Measurements from ENCODE around the gene OSTF1.

Gene OSTF1

DNA sequence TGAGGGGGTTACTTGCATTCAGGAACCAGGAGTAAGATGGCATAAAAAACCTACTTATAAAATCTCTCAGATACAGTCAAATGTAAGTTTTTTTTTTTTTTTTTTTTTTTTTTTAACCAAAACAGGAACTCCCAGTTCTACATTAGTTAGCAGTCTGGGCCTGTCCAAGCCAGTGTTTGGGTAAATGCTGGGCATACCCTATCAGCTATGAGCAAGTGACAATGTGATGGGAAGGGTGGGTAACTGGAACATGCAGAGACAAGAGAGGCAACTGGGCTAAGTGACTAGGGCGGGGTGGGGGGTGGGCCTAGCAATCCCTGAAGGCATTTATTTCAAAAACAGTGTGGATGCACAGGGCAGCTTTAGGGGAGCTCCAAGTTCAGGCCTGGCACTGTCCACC lies 2.7 kb upstream of the OSTF1 start:
- DNase-seq: no peak

DNA sequence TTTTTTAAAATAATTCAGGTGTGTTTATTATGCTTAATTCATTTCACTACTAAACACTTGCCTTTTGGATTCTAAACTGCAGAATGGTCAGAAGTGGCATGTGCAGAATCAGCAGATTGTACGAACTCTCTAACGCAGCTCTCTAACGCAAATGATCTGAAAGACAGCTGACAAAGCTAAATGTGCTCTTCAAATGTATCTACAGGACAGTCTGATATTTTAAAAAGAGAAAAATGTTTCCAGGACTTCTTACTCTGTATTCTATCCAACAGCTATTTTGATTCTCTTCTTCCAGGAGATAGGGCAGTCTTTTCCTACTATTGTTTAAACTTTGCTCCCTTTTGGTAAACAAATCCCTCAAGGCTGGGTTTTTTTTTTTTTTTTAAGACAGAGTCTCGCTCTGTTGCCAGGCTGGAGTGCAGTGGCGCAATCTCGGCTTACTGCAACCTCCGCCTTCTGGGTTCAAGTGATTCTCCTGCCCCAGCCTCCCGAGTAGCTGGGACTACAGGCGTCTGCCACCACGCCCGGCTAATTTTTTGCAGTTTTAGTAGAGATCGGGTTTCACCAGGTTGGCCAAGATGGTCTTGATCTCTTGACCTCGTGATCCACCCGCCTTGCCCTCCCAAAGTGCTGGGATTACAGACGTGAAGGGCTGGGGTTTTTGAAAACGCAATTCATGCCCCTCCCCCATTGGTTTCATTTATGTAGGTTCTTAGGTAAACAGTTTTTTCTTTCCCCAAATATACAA lies 1.6 kb upstream of the OSTF1 start:
- DNase-seq: no peak

DNA sequence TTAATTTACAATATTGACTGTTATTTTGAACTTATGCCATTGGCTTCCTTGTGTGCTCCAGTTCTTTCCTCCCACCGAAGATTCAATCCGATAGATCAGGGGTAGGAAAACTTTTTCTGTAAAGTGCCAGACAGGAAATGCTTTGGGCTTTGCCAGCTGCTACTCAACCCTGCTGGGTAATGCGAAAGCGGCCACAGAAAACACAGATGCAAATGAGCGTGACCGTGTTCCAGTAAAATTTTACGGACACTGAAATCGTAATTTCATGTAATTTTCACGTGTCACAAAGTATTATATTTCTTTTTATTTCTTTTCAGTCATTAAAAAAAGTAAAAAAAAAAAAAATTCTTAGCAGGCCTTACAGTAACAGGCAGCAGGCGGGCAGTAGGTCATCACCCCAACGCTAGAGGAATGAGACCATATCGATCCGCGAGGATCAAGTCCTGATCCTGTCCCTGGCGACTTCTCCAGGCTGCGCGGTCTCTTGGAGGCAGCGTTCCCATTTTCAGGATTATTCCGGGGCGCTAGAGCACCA lies 958 bp upstream of the OSTF1 start:
- DNase-seq: no peak

DNA sequence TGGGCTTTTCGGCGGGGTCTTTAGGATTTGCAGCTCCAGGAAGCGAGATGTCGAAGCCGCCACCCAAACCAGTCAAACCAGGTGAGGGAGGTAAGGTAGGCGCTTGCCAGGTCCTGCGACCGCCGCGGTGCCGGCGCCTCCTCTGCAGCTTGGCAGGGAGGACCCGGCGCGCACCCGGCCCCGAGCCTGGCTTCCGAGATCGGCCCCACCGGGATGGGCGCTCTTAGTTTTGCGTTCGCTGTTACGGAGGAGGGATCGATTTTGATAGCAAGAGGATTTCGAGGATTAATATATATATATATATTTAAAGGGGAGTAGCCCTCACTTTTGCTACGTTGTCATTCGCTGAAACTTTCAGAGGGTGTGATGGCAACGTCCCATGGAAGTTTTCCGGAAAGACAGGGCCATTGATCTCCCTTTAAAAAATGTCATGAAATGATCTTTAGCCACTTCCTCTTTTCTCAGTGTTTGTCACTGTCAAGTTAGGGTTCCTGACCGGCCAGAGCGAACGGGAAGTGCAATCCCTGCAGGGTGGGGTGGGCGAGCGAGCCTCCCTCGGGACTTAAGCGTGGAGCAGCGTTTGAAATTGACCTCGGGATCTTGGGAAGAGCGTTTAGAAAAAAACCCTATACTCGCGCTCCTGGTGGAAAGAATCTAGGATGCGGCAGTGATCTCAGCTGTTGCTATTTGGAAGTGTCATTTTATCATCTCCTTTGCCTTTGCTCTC lies 495 bp downstream of the OSTF1 start:
- no peak for DNase-seq

DNA sequence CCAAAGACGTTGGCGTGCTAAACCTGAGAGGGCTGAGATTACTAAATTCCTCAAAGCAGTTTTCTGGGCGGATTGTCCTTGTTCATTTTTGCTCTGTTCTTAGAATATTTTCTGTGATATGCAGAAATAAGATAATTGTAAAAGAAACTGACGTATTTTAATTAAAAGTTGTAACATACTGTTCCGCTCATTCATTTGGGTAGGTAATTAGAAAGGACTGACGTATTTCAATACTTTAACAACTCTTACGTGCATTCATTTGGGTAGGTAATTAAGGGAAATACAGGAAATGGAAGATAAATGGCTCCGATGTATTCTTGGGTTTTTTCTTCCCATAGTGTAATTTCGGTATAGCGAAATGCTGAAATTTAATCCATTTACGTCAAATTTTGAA lies 1.1 kb downstream of the OSTF1 start:
- no peak for DNase-seq

DNA sequence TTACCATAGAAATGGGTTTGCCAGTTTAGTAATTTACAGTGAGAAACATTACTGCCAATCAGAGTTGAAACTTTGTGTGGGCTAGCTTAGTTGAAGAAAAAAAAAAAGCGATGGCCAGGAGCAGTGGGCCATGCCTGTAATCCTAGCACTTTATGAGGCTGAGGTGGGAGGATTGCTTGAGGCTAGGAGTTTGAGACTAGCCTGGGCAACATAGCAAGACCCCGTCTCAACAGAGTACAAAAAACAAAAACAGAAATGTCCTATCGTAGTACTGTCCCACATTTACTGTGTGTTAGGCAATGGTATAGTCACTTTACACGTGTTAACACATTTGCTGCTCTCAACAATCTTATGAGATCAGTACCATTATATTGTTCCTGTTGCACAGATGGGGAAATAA lies 2.3 kb downstream of the OSTF1 start:
- DNase-seq: no peak

DNA sequence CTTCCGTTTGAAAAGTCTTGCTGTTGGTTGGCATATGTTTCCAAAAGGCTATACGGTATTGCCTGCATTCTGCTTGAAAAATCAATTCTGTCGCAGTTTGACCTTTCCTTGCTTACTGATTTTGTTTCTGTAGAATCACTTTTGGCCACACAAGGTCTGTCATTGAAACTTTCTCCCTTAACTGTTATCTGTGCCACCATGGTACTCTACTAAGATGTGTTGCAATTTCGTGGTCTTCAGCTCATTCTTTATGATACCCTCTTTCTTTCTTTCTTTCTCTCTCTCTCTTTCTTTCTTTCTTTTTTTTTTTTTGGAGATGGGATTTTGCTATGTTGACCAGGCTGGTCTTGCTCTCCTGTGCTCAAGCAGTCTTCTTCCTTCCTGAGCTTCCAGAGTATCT lies 4.5 kb downstream of the OSTF1 start:
- no peak for DNase-seq

DNA sequence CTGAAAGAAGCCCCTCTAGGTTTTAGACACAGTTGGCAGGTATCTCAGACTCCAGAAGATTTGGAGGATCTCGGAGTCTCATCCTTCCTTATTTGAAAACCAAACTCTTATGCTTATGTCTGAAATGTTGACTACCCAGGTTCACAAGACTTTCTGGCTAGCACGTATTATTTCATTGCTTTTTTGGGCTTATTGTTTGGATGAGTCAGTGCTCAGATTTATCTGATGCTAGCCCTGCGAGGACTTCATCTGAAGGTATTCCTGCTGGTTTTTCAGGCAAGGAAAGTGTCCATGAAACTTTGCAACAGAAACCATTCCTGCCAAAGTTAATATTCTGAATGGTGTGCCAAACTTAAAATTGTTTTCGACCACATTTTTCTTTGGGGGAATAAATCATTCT lies 8.5 kb downstream of the OSTF1 start:
- no peak for DNase-seq

DNA sequence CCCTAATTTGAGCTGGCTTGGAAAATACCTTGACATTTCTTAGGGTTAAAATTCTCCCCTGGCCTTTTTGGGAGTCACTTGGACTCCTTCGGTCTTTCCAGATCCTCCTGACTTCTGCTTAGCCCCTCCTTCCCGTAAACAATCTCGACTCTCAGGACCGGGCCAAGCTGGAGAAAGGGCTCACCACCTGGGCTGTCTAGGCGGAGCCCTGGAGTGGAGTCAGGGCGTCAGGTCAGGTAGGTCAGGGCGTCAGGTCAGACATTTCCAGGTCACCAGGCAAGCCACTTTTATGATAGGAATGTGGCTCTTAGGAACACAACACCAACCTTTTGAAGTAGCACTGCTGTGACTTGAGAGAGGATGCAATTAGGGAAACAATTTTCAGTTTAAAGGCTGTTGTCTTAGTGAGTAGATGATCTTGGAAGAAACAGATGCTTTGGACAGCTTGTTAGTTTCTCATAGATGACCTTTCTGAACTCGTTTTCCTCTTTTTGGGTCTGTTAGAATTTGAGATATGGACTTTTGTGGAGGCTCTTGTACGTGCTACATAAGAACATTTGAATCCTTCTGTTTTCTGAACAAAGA lies 12.8 kb downstream of the OSTF1 start:
- DNase-seq: no peak

DNA sequence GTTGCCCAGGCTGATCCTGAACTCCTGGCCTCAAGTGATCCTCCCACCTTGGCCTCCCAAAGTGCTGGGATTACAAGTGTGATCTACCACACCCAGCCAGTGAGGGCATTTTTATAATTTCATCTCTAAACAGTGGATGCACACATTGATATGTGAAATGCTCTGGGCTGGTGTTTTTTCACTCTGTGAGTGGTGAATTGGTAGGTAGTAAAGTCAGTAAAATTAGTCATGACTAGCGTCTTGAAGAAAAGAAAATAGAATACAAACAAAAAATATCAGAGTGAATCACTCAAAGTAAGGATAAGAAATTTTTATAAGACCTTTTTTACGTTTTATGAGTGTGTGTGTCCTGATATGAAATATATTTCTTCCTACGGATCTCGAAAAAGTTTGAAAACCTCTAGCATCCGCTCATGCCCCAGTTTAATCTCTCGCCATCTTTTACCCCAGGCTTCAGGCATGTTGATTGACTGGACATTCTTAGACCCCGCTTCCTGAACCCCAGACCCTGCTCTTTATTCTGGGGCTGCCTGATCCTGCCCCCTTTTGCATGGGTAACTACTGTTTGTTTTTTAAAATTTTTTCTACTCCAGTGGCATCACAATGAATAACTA lies 14.0 kb downstream of the OSTF1 start:
- DNase-seq: no peak

DNA sequence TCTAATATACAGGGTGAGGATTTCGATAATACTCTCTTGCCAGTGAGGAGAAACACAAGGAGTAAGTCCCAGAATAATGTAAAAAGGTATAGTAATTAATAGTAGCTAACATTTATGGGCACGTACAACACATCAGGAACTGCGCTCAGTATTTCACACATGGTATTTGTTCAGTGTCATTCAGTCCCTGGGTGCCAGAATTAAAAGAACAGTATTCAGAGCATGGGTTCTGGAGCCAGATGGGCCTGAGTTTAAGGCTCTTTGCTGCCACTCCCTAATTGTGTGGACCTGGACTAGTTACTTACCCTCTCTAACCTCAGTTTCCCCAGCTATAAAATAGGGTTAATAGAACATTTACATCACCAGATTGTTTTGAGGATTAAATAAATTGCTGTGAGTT lies 16.3 kb downstream of the OSTF1 start:
- no peak for DNase-seq

DNA sequence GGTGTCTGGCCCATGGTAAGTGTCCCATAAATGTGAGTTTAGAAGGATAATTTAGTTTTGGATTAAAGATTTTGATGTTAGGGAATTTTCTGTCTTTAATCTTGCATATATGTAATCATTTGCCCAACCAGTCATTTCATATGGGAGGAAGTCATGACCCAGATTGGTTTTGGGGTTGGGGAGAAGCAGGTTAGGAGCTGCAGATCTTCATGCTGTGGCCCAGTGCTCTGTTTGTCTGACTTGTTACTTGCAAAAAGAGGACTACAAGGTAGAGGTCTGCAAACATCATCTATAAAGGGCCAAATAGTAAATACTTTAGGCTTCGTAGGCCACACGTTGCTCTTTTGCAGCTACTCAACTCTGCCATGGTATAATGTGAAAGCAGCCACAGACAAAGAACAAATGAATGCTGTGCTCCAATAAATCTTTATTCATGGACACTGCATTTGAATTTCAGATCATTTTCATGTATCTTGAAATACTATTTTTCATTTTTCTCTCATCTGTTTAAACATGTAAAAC lies 16.8 kb downstream of the OSTF1 start:
- no peak for DNase-seq

DNA sequence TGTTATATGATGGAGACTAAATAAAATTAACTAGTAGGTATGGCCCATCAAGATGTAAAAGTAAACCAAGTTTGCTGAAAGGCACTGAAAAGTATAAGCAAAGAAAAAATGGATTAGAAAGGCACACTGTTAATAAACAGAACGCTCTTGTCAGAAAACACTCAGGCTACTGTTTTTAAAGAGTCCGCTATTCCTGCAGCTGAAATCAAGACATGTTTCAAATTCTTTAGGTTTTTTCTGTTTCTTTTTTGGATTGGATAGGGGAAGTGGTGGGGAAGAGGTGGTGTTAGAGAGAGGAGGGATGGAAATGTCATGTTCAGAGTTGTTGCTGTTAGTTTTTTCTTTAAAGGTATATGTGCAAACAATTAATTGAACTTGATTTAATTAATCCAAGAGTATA lies 17.5 kb downstream of the OSTF1 start:
- DNase-seq: no peak

DNA sequence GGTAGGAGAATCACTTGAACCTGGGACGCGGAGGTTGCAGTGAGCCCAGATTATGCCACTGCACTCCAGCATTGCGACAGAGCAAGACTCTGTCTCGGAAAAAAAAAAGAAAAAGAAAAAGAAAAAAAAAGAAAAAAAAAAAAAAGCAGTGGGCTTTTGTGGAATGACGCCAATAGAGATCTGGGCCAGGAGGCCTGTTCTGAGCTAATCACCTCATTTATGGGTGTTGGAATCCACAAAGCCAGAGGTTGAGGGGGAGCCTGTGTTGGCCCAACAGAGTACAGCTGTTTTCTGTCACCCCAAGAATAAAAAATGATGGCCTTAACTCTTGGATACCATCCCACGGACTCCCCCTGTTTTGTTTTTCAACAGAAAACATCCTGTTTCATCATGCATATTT lies 18.5 kb downstream of the OSTF1 start:
- no peak for DNase-seq

DNA sequence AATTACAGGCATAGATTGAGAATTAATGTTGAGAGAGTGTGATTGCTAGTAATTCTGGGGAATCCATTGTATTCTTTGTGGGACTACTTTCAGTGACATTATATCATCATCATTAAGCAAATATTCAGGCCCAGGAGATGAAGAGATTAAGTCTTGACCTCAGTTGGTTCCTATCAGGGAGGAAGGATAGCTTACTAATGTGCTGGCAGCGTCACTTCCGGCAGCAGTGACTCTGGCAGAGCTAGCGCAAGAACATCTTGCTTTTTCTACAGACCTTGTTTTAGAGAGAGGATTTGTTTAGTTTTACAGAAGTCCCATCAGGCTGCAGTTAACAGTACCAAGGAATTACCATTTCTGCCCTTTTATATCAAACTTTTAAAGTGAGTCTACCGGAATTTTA lies 20.3 kb downstream of the OSTF1 start:
- DNase-seq: no peak

DNA sequence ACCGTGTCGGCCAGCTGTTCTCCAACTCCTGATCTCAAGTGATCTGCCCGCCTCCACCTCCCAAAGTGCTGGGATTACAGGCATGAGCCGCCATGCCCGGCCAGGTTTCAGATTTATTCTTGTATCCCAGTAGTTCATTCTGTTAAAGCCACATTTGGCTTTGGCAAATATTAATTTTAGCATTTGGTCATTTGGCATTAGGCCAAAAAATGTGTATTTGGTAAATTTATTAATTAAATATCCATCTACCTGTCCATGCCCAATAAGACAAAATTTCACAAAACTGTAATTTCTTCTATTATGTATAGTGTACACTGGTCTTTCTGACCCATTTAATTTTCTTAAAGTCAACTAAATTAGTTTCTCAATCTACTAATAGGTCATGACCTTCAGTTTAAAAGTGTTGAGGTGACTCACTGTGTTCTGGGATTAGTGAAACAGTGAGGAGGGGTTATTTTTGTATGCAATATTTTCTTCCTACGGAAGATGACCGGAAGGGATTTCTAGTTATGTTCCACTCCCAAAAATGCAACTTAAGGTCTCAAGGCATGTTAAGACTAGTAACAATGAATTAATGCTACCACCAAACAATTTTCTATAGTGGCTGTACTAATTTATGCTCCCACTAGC lies 21.0 kb downstream of the OSTF1 start:
- no peak for DNase-seq

DNA sequence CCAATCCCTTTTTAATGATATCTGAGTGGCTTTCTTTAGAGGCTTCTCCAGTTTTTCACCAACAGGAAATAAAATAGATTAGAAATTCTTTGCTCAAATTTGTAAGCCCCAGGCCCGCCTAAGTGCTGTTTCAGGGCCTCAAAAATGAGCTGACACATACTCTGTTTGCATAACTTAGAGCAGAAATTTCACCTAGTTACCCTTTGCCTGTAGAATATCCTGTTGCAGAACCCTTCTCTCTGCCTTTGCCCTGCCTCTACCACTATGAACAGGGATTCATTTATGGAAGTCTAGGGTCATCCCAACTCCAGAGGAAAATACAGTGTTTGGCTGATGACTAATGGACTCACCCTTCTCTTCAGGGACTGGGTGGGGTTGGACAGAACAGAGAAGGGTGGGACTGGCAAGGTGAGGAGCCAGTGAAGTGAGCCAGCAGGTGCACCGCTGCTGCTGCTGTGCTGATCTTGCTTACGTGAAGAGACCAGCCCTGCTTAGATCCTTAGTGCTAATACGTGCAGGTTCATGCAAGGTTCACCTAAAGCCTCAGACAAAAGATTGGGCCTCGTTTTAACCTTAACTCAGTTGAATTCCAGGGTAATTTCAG lies 22.8 kb downstream of the OSTF1 start:
- DNase-seq: no peak

DNA sequence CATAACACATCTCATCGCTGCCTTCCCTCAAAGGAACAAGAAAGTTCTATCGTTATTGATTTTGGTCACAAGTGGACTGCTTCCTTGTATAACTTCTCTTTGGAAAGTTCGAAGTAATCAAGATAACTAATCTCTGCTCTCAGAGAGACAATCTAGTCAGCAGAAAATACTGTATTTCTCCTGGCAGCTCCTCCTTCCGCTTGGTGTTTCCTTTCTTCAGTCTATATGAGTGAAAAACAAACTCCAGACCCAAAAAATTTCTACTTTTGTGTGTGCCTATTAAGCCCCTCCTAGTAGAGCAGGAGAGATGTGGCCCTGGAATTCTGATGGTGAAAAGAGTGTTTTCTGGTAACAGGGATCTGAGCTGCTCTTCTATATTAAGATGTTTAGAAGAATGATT lies 24.5 kb downstream of the OSTF1 start:
- DNase-seq: no peak

DNA sequence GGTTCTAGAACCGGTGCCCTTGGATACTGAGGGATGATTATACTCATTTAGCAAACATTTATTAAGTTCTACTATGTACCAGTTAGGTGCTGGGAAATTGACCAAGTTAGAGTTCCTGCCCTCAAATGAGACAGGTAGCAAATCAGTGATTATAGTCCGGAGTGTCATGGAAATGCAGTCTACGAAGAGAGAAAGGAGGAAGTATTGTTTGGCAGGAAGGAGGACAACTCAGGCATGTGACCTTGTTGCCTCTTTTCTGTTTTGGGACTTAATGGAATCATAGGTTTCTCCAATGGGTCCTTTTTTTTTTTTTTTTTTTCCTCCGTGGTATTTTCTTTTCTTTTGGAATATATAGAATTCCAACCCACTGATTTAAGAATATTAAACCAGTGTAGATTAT lies 28.0 kb downstream of the OSTF1 start:
- DNase-seq: no peak

DNA sequence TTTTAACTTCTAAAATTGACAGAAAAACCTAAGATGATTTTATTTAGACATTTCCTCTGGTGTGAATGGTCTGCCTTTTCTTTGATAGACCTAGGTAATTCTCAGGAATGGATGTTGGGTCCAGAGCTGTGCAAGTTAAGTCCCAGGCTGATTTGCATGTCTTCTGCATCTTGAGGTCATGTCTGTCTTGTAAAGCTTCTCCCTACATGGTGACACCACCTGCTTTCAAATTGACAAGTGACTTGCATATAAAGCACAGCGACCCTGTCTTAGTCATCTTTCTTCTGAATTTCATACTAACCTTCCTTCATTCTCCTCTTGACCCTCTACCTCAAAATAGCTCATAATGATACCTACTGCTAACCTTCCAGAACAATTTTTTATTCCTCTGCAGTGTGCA lies 29.2 kb downstream of the OSTF1 start:
- DNase-seq: no peak

DNA sequence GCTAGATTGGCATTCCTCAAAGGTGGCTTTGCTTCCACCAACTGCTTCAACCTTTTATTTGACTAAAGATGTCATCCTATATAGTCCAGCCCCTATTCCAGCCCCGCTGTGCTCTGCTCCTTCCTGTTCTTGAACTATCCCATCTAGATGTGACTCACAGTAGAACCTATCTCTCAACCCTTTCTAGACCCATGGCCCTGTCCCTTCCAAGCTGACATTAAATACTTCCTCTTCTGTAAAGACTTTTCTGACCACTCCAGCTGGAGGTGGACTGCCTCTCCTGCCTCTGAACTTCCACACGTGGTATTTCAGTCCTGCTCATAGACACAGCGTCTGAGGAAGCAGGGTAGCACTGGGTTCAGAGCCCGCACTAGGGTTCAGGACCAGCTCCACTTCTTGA lies 32.4 kb downstream of the OSTF1 start:
- DNase-seq: no peak

DNA sequence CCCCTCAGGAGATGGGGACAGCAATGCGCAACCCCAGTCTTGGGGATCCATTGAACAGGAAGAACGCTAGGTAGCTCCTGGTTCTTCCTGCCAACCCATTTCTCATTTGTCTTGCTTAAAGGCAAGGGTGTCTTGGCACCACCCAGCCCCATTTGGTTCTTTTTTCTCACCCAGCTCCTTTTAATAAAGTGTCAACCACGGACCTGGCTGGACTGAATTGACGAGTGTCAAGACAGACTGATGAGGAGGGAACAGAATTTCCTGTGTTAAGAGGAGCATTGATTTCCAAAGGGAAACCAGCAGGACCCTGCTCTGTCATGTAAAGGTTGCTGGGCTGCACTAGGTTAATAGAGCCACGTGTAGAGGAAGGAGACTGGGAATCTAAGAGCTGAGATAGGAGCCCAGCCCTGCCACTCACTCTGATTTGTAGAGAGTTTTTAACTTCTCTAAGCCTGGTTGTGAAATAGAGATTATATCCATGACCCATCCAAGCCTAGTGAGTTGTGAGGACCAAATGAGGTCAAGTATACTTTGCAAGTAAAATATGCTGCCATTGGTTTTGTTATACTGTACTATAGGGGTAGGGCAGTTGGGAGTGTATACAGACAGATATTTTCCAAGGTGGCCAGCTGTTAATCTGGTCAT lies 33.7 kb downstream of the OSTF1 start:
- DNase-seq: no peak

Data from NCI-H748 treated with DMSO at 0.1 percent for 48 hours (cell line).